HepG2 (cell line): Measurements from ENCODE around the gene CD6. TPM values are rescaled to one million over a fixed set of nuclear protein-coding genes. Genes with fewer than 3 reads are reported as not detected.

Source experiments
- ATAC-seq: fragments of 200-7000 bp; cut with Tn5 transposase; 3 replicates; pipeline ENCODE4 v1.9.1; 2020; ENCODE audit warnings: mild to moderate bottlenecking, moderate library complexity
- BruUV-seq: library from RNA; stranded (reverse); fragments of 400-500 nt; replicated peaks from 2 replicates; lab custom pipeline; 2021; lab: Mats Ljungman, UMichigan
- CTCF ChIA-PET: fragments of 300-600 bp; formaldehyde crosslinking; extraction: SDS; loops from one replicate; lab custom pipeline; 2021; ENCODE audit warnings: low total read pairs, inconsistent platforms, low intra/inter-chr PET ratio; lab: Yijun Ruan, JAX
- POLR2A ChIA-PET: fragments of 350-600 bp; sonication (Branson Sonifier 250); formaldehyde crosslinking; loops from one replicate; lab custom pipeline; 2020; ENCODE audit warnings: antibody characterized with exemption, inconsistent platforms; lab: Yijun Ruan, JAX
- DNase-seq: peaks from one replicate; pipeline ENCODE4 v3.0.0-alpha.2; 2015; ENCODE audit warnings: low spot score
- FAIRE-seq: peaks from 3 replicates; lab custom pipeline; 2011; peaks lifted over from hg19 to GRCh38; lab: Jason Lieb, UNC
- H2AFZ ChIP-seq: one replicate; pipeline ENCODE4 v1.6.1; 2011; ENCODE audit warnings: low read length, inconsistent platforms
- H3K27ac ChIP-seq: fragments of 300-600 bp; 3 replicates; pipeline ENCODE4 v1.8.0; 2011; ENCODE audit warnings: mixed run types, mild to moderate bottlenecking, mixed read lengths, low read length, inconsistent platforms; ENCODE audit not compliant: insufficient read depth; ENCODE audit errors: extremely low read length
- H3K27me3 ChIP-seq, 2 experiments: fragments of 200-600 bp in 1 of 2; 2 replicates in 1 of 2; 3 replicates in 1 of 2; pipeline versions ENCODE4 v1.6.0 to v1.8.0; 2011; ENCODE audit warnings: low read length in 2 of 2, mild to moderate bottlenecking in 2 of 2, moderate library complexity in 2 of 2, inconsistent platforms in 1 of 2; ENCODE audit not compliant: insufficient read depth in 2 of 2, control insufficient read depth in 1 of 2
- H3K36me3 ChIP-seq, 2 experiments: fragments of 200-600 bp in 1 of 2; replicated peaks in 1 of 2; 2 replicates in 1 of 2; 3 replicates in 1 of 2; pipeline versions ENCODE4 v1.5.1 to v1.8.0; 2011; ENCODE audit warnings: low read length in 2 of 2, inconsistent platforms in 1 of 2; ENCODE audit not compliant: insufficient read depth in 2 of 2, control insufficient read depth in 1 of 2
- H3K4me1 ChIP-seq: 2 replicates; pipeline ENCODE4 v1.5.1; 2012; ENCODE audit warnings: low read length, inconsistent platforms; ENCODE audit not compliant: insufficient read depth
- H3K4me2 ChIP-seq: 2 replicates; pipeline ENCODE4 v1.6.0; 2011; ENCODE audit warnings: low read depth, low read length, inconsistent platforms
- H3K4me3 ChIP-seq, 3 experiments: fragments of 200-600 bp in 1 of 3; sonication (generic), shearing (Covaris generic) in 1 of 3; replicated peaks in 1 of 3; 2 replicates each; pipeline ENCODE4 v1.5.1; 2011 to 2016; ENCODE audit warnings: low read length in 3 of 3, inconsistent platforms in 2 of 3, low read depth in 2 of 3, mild to moderate bottlenecking in 2 of 3, control low read depth in 1 of 3, mixed read lengths in 1 of 3; ENCODE audit not compliant: insufficient read depth in 1 of 3
- H3K79me2 ChIP-seq: one replicate; pipeline ENCODE4 v1.6.1; 2011; ENCODE audit warnings: low read length, inconsistent platforms; ENCODE audit not compliant: insufficient read depth
- H3K9ac ChIP-seq: 2 replicates; pipeline ENCODE4 v1.6.0; 2011; ENCODE audit warnings: mild to moderate bottlenecking, low read depth, low read length, inconsistent platforms; ENCODE audit not compliant: insufficient read depth
- H3K9me3 ChIP-seq: 2 replicates; pipeline ENCODE4 v1.5.1; 2012; ENCODE audit warnings: mild to moderate bottlenecking, low read length
- H4K20me1 ChIP-seq: 2 replicates; pipeline ENCODE4 v1.6.0; 2011; ENCODE audit warnings: inconsistent platforms, mild to moderate bottlenecking, low read length, moderate library complexity; ENCODE audit not compliant: insufficient read depth
- ADNP ChIP-seq: sonication (generic); formaldehyde crosslinking; IDR thresholded peaks from 2 replicates; pipeline ENCODE4 v1.4.0; 2020; ENCODE audit warnings: missing genetic modification reagents
- FOSL1 ChIP-seq: sonication (generic); formaldehyde crosslinking; IDR thresholded peaks from 2 replicates; pipeline ENCODE4 v1.9.0; 2021; ENCODE audit warnings: missing genetic modification reagents, borderline replicate concordance
- GATA4 ChIP-seq: sonication (generic); IDR thresholded peaks from 2 replicates; pipeline ENCODE4 v1.6.1; 2016; ENCODE audit warnings: antibody characterized with exemption, low read depth, borderline replicate concordance
- IRX3 ChIP-seq: sonication (generic); formaldehyde crosslinking; IDR thresholded peaks from 2 replicates; pipeline ENCODE4 v1.8.1; 2023; ENCODE audit warnings: mild to moderate bottlenecking, low read depth, missing genetic modification reagents, borderline replicate concordance
- NPAS2 ChIP-seq: sonication (generic); formaldehyde crosslinking; IDR thresholded peaks from 2 replicates; pipeline ENCODE4 v1.8.0; 2022; ENCODE audit warnings: mild to moderate bottlenecking, missing genetic modification reagents, borderline replicate concordance
- NR1H2 ChIP-seq: sonication (generic); formaldehyde crosslinking; IDR thresholded peaks from 2 replicates; pipeline ENCODE4 v1.8.1; 2022; ENCODE audit warnings: low read depth, missing genetic modification reagents, borderline replicate concordance
- SIX1 ChIP-seq: sonication (generic); formaldehyde crosslinking; IDR thresholded peaks from 2 replicates; pipeline ENCODE4 v1.4.0; 2020; ENCODE audit warnings: missing genetic modification reagents, borderline replicate concordance
- ZBTB3 ChIP-seq: sonication (generic); formaldehyde crosslinking; IDR thresholded peaks from 2 replicates; pipeline ENCODE4 v1.4.0; 2020; ENCODE audit warnings: low read depth, mild to moderate bottlenecking, moderate library complexity, missing genetic modification reagents, borderline replicate concordance
- ZNF180 ChIP-seq: sonication (generic); formaldehyde crosslinking; IDR thresholded peaks from 2 replicates; pipeline ENCODE4 v1.4.0; 2020; ENCODE audit warnings: low read depth, missing genetic modification reagents, borderline replicate concordance
- ZNF205 ChIP-seq: IDR thresholded peaks from 2 replicates; pipeline ENCODE4 v1.6.1; 2018; ENCODE audit warnings: missing biosample characterization, missing genetic modification reagents
- ZNF263 ChIP-seq: sonication (generic); formaldehyde crosslinking; IDR thresholded peaks from 2 replicates; pipeline ENCODE4 v1.4.0; 2020; ENCODE audit warnings: missing genetic modification reagents
- ZNF331 ChIP-seq: sonication (generic); formaldehyde crosslinking; IDR thresholded peaks from 2 replicates; pipeline ENCODE4 v1.4.0; 2020; ENCODE audit warnings: missing genetic modification reagents
- ZNF589 ChIP-seq: sonication (generic); formaldehyde crosslinking; conservative IDR thresholded peaks from 2 replicates; pipeline ENCODE4 v1.8.0; 2022; ENCODE audit warnings: mild to moderate bottlenecking, moderate library complexity, missing genetic modification reagents
- WGBS: methylation state at CpG from one replicate; pipeline ENCODE4 v1.1.6; 2017; ENCODE audit warnings: low lambda C conversion rate; 5-methylcytosine and 5-hydroxymethylcytosine counted together
- in situ Hi-C: cut with HindIII; loops from 2 replicates; pipeline ENCODE4 v1.10.0; 2017; ENCODE audit warnings: low pct_unique_long_range_greater_than_20kb; ENCODE audit not compliant: extremely low pct_ligation_motif_present
- intact Hi-C: fragments of 100-400 bp; cut with micrococcal nuclease; formaldehyde crosslinking; loops from one replicate; pipeline ENCODE4 v1.10.0; 2022; ENCODE audit not compliant: unreplicated experiment
- polyA plus RNA-seq, 8 experiments: library from polyadenylated mRNA; depleted of rRNA in 3 of 8; stranded (reverse) in 7 of 8; unstranded in 1 of 8; fragments of >200 nt; fragmentation: Illumina TruSeq in 4 of 8; extraction: Trizol in 4 of 8; gene quantifications; 2 replicates each; pipeline versions ENCODE4 v1.2.1 to v1.2.3, GENCODE V29; 2011 to 2016; ENCODE audit warnings: low read depth in 4 of 8, missing spikeins in 1 of 8, mixed read lengths in 1 of 8; ENCODE audit not compliant: insufficient read depth in 1 of 8
- total RNA-seq, 5 experiments: library from RNA; depleted of rRNA; stranded (reverse); fragments of >200 nt; fragmentation: Illumina TruSeq; extraction: Trizol; gene quantifications; 2 replicates each; pipeline ENCODE4 v1.2.3, GENCODE V29; 2016; ENCODE audit warnings: low read depth in 1 of 5
- TF ChIP-seq, protein P1 (sequence below): sonication (generic); formaldehyde crosslinking; conservative IDR thresholded peaks from 2 replicates; pipeline ENCODE4 v1.8.0; 2022; ENCODE audit warnings: missing genetic modification reagents
- TF ChIP-seq, protein P2 (sequence below): sonication (generic); formaldehyde crosslinking; IDR thresholded peaks from 2 replicates; pipeline ENCODE4 v1.8.0; 2022; ENCODE audit warnings: mild to moderate bottlenecking, missing genetic modification reagents, borderline replicate concordance
- TF ChIP-seq, protein P3 (sequence below): sonication (generic); formaldehyde crosslinking; IDR thresholded peaks from 2 replicates; pipeline ENCODE4 v1.4.0; 2020; ENCODE audit warnings: missing genetic modification reagents
- TF ChIP-seq, protein P4 (sequence below): sonication (generic); formaldehyde crosslinking; IDR thresholded peaks from 2 replicates; pipeline ENCODE4 v1.4.0; 2020; ENCODE audit warnings: missing genetic modification reagents, borderline replicate concordance
- TF ChIP-seq, protein P5 (sequence below): sonication (generic); formaldehyde crosslinking; IDR thresholded peaks from 2 replicates; pipeline ENCODE4 v1.8.0; 2023; ENCODE audit warnings: mild to moderate bottlenecking, missing genetic modification reagents

The CD6 gene
- total and polyA plus RNA-seq, 2 of the 13 experiments (the other 11 are each of a cell fraction or from before 2014, with no cell fraction given), result not detected

DNA sequence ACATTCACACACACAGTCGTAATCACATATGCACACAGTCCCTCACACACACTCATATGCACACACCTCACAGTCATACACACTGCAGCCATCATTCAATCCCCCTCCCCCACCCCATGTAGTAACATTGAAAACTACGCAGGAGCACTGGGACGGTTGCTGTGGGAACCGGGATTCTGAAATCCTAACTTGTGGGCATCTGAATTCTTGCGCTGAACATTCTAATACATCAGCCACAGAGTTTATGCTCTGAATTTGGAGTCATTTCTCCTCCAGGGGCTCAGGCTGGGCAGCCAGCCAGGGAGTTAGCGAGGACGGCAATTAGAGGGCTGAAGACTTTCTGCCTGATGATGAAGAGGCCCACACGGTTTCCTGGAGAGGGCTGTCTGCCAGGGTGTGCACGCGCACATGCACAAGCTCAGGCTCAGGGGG, 32.7 kb downstream of the CD6 start:
- in situ Hi-C loops, result no loop called here
- Histone ChIP-seq H3K27me3 (peaks cover 8 to 64% of the 10 kb centered on the region in 2 experiments), H3K9ac (no peak overlapping the region)
- CTCF ChIA-PET, result no interaction called here
- no peak for TF ChIP-seq ZNF205 (CRISPR knock-in tag)
- TF ChIP-seq, protein P1, sequence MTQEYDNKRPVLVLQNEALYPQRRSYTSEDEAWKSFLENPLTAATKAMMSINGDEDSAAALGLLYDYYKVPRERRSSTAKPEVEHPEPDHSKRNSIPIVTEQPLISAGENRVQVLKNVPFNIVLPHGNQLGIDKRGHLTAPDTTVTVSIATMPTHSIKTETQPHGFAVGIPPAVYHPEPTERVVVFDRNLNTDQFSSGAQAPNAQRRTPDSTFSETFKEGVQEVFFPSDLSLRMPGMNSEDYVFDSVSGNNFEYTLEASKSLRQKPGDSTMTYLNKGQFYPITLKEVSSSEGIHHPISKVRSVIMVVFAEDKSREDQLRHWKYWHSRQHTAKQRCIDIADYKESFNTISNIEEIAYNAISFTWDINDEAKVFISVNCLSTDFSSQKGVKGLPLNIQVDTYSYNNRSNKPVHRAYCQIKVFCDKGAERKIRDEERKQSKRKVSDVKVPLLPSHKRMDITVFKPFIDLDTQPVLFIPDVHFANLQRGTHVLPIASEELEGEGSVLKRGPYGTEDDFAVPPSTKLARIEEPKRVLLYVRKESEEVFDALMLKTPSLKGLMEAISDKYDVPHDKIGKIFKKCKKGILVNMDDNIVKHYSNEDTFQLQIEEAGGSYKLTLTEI (CRISPR knock-in tag), result no peak
- TF ChIP-seq, protein P2, sequence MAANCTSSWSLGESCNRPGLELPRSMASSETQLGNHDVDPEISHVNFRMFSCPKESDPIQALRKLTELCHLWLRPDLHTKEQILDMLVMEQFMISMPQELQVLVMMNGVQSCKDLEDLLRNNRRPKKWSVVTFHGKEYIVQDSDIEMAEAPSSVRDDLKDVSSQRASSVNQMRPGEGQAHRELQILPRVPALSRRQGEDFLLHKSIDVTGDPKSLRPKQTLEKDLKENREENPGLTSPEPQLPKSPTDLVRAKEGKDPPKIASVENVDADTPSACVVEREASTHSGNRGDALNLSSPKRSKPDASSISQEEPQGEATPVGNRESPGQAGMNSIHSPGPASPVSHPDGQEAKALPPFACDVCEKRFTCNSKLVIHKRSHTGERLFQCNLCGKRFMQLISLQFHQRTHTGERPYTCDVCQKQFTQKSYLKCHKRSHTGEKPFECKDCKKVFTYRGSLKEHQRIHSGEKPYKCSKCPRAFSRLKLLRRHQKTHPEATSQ (CRISPR knock-in tag), result no peak
- no peak for TF ChIP-seq FOSL1 (CRISPR knock-in tag)
- TF ChIP-seq, protein P3, sequence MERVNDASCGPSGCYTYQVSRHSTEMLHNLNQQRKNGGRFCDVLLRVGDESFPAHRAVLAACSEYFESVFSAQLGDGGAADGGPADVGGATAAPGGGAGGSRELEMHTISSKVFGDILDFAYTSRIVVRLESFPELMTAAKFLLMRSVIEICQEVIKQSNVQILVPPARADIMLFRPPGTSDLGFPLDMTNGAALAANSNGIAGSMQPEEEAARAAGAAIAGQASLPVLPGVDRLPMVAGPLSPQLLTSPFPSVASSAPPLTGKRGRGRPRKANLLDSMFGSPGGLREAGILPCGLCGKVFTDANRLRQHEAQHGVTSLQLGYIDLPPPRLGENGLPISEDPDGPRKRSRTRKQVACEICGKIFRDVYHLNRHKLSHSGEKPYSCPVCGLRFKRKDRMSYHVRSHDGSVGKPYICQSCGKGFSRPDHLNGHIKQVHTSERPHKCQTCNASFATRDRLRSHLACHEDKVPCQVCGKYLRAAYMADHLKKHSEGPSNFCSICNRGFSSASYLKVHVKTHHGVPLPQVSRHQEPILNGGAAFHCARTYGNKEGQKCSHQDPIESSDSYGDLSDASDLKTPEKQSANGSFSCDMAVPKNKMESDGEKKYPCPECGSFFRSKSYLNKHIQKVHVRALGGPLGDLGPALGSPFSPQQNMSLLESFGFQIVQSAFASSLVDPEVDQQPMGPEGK (CRISPR knock-in tag), result no peak
- no peak for TF ChIP-seq ZBTB3
- no peak for TF ChIP-seq IRX3 (CRISPR knock-in tag)
- TF ChIP-seq GATA4, result no peak
- no peak for TF ChIP-seq NR1H2 (CRISPR knock-in tag)
- TF ChIP-seq SIX1 (CRISPR knock-in tag), result no peak
- TF ChIP-seq ZNF331 (CRISPR knock-in tag), result no peak
- TF ChIP-seq ZNF589 (CRISPR knock-in tag), result no peak
- no peak for TF ChIP-seq ADNP (CRISPR knock-in tag)
- no peak for TF ChIP-seq ZNF263
- TF ChIP-seq, protein P4, sequence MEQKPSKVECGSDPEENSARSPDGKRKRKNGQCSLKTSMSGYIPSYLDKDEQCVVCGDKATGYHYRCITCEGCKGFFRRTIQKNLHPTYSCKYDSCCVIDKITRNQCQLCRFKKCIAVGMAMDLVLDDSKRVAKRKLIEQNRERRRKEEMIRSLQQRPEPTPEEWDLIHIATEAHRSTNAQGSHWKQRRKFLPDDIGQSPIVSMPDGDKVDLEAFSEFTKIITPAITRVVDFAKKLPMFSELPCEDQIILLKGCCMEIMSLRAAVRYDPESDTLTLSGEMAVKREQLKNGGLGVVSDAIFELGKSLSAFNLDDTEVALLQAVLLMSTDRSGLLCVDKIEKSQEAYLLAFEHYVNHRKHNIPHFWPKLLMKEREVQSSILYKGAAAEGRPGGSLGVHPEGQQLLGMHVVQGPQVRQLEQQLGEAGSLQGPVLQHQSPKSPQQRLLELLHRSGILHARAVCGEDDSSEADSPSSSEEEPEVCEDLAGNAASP (CRISPR knock-in tag), result no peak
- TF ChIP-seq, protein P5, sequence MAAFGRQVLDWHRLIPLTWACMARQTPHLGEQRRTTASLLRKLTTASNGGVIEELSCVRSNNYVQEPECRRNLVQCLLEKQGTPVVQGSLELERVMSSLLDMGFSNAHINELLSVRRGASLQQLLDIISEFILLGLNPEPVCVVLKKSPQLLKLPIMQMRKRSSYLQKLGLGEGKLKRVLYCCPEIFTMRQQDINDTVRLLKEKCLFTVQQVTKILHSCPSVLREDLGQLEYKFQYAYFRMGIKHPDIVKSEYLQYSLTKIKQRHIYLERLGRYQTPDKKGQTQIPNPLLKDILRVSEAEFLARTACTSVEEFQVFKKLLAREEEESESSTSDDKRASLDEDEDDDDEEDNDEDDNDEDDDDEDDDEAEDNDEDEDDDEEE (CRISPR knock-in tag), result no peak
- no peak for TF ChIP-seq NPAS2 (CRISPR knock-in tag)
- TF ChIP-seq ZNF180 (CRISPR knock-in tag), result no peak
- TF ChIP-seq, all 625 proteins: peak for 0
- no peak for DNase-seq
- H3K9me3 ChIP-seq, result no peaks in the 10 kb centered on the region
- no peak for ATAC-seq
- H3K79me2 ChIP-seq, result no peaks in the 10 kb centered on the region
- no peak overlapping the region for H2AFZ ChIP-seq
- intact Hi-C loops, result no loop called here
- H3K36me3 ChIP-seq, result no peaks in the 10 kb centered on the region
- no peaks in the 10 kb centered on the region for H4K20me1 ChIP-seq
- H3K4me1 ChIP-seq, result no peaks in the 10 kb centered on the region
- no peak overlapping the region for H3K27ac ChIP-seq
- 28% methylated on average over 4 of the region's 10 CpGs for WGBS
- no peak for FAIRE-seq
- no peak overlapping the region for H3K4me2 ChIP-seq
- no peak overlapping the region for H3K4me3 ChIP-seq
- no TSS peak for BruUV-seq
- POLR2A ChIA-PET, result no interaction called here
